Measurements from ENCODE around the gene MYO5B. TPM values are rescaled to one million over a fixed set of nuclear protein-coding genes. Genes with fewer than 3 reads are reported as not detected.

MYO5B gene
- total and polyA plus RNA-seq, 10 of the 15 experiments (the other 5 are each of a cell fraction or from before 2014, with no cell fraction given) = 2.5 to 4.5 (median 3.3) TPM

DNA sequence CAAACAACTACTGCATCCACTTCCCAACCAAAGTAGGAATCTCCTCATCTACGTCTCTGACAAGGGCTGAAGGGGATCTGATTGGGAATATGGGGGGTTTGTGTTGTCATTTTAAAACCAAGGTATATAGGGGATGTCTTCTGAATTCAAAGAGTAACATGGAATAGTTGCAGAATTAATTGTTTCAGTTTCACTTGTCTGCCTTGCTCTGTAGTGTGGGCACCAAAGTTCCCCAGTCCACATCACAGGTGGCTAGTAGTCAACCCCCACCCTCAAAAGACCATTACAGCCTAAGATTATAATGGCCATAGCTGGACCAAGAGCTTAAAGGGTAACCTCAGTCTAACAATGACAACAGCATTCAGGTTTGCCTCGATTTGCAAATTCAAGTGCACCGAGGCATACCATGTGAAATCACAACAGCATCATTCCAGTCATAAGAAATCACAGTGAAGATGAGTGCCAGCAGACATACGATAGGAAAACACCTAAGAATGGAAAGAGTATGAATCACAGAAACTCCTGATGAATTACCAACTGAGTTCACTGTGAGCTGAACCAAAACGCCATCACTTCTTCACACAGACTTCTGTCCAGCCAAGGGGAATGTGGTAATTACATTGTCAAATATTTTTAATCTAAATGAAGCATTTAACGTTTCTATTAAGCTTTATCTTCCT, 52.4 kb downstream of the MYO5B start:
- BruUV-seq (replicated peaks) = no TSS peak
- in situ Hi-C loops (cut with MboI) = no loop called here
- Histone ChIP-seq H4K20me1 (ENCODE audit: control insufficient read depth, insufficient read depth) (no peaks in the 10 kb centered on the region), H3K9ac (ENCODE audit: control insufficient read depth, insufficient read depth, low read length) (no peak overlapping the region), H3K79me2 (ENCODE audit: control insufficient read depth, insufficient read depth, low read length) (no peaks in the 10 kb centered on the region), H3K27me3 (replicated peaks in 1 of 2; ENCODE audit: control insufficient read depth in 2 of 2, insufficient read depth in 2 of 2, low read length in 1 of 2) (no peaks in the 10 kb centered on the region), H3K36me3 (ENCODE audit: control insufficient read depth in 2 of 2, insufficient read depth in 2 of 2, low read length in 1 of 2) (no peaks in the 10 kb centered on the region), H2AFZ (ENCODE audit: control insufficient read depth, low read depth, low read length) (no peak overlapping the region), H3K4me2 (ENCODE audit: control insufficient read depth, insufficient read depth) (no peak overlapping the region), H3K27ac (ENCODE audit: control insufficient read depth, insufficient read depth) (no peak overlapping the region), H3K4me1 (ENCODE audit: control insufficient read depth, insufficient read depth, low read length) (no peaks in the 10 kb centered on the region), H3K9me3 (replicated peaks; ENCODE audit: control insufficient read depth, insufficient read depth, low read length) (no peaks in the 10 kb centered on the region), H3K4me3 (no peak overlapping the region)
- CTCF ChIA-PET = interaction anchor here (0.8 to 2.5 kb wide), 10 partner anchors 11 to 214 kb away, joined by 3 to 8 read pairs (median 4); no protein-coding TSS in a partner anchor
- DNase-seq (ENCODE audit: low read depth, low spot score) (no peak), ATAC-seq (peak; percentile 78), FAIRE-seq (no peak)
- intact Hi-C loops (cut with micrococcal nuclease; ENCODE audit: unreplicated experiment) = no loop called here
- POLR2A ChIA-PET = interaction anchor here (0.6 to 3.3 kb wide), 2 partner anchors 10 to 13 kb away, joined by 6 to 20 read pairs; no protein-coding TSS in a partner anchor
- RAD21 ChIA-PET (ENCODE audit: unreplicated experiment) = interaction anchor here (1.0 to 2.4 kb wide), 6 partner anchors 12 to 51 kb away, joined by 3 to 16 read pairs (median 5); no protein-coding TSS in a partner anchor
- WGBS (ENCODE audit: insufficient coverage, insufficient replicate concordance, low lambda C conversion rate, missing lambda C conversion rate) = 2% methylated on average over 6 of the region's 6 CpGs
- TF ChIP-seq RAD51 (IDR thresholded peaks at IDR 0.05) (no peak), ZNF24 (IDR thresholded peaks at IDR 0.05) (0 out of 2 replicates have a peak, but pooled peaks have one; percentile 40), NFXL1 (IDR thresholded peaks at IDR 0.05; ENCODE audit: borderline replicate concordance) (no peak), ZBED1 (IDR thresholded peaks at IDR 0.05; ENCODE audit: borderline replicate concordance) (peak; percentile 80; the same call in 1 of the 2 replicates), IKZF2 (IDR thresholded peaks at IDR 0.05) (peak; percentile 39 to 52; a peak in 2 of 4 replicates)
- SMC1A ChIA-PET (ENCODE audit: uncharacterized antibody, unreplicated experiment) = interaction anchor here (0.9 to 8.3 kb wide), 9 partner anchors 9 to 283 kb away, joined by 3 to 70 read pairs (median 5); no protein-coding TSS in a partner anchor
